Uterus (tissue), 4 donors: Measurements from ENCODE around the gene LIN7B. TPM values are rescaled to one million over a fixed set of nuclear protein-coding genes. Genes with fewer than 3 reads are reported as not detected.
"Not testable (repeated sequence)": the region's sequence is repeated elsewhere in the genome, so short reads cannot be mapped to it uniquely, and the experiment has no call there.

Experiments used
- DNase-seq, 2 donors: peaks; one replicate each; pipeline ENCODE4 v3.0.0-alpha.2; 2019 to 2020
- H3K27ac ChIP-seq, 2 donors: fragments of 200-600 bp; sonication (generic); 1 replicate in 1 of 2; 2 replicates in 1 of 2; pipeline ENCODE4 v1.5.1; 2016 to 2018
- H3K27me3 ChIP-seq, 2 donors: fragments of 200-600 bp; sonication (generic); one replicate each; pipeline ENCODE4 v1.5.1; 2018 to 2019; ENCODE audit warnings: control low read depth in 1 of 2
- H3K36me3 ChIP-seq, 2 donors: fragments of 200-600 bp; sonication (generic); one replicate each; pipeline ENCODE4 v1.5.1; 2019; ENCODE audit warnings: control low read depth in 1 of 2
- H3K4me1 ChIP-seq, 2 donors: fragments of 200-600 bp; sonication (generic); one replicate each; pipeline ENCODE4 v1.5.1; 2018 to 2019; ENCODE audit warnings: control low read depth in 1 of 2
- H3K4me3 ChIP-seq, 2 donors: fragments of 200-600 bp; sonication (generic); 1 replicate in 1 of 2; 2 replicates in 1 of 2; pipeline ENCODE4 v1.5.1; 2018 to 2019; ENCODE audit warnings: mild to moderate bottlenecking in 1 of 2
- H3K9me3 ChIP-seq, 2 donors: fragments of 200-600 bp; sonication (generic); one replicate each; pipeline ENCODE4 v1.5.1; 2019; ENCODE audit warnings: control low read depth in 1 of 2
- CTCF ChIP-seq, 4 experiments: fragments of 200-600 bp in 2 of 4; fragments of 450-650 bp in 2 of 4; sonication (generic) in 2 of 4; IDR thresholded peaks; one replicate each; pipeline ENCODE4 v1.5.1; 2016 to 2019; ENCODE audit warnings: antibody characterized with exemption in 4 of 4, mild to moderate bottlenecking in 2 of 4, moderate library complexity in 1 of 4
- POLR2A ChIP-seq, 2 donors: fragments of 450-650 bp; IDR thresholded peaks; one replicate each; pipeline ENCODE4 v1.6.1; 2016; ENCODE audit warnings: antibody characterized with exemption in 2 of 2, mild to moderate bottlenecking in 1 of 2, moderate library complexity in 1 of 2
- intact Hi-C: fragments of 100-400 bp; cut with DNase I; formaldehyde crosslinking; loops from one replicate; pipeline ENCODE4 v1.15.1; 2023; ENCODE audit warnings: low total_unique reads
- total RNA-seq, 4 donors: library from RNA; depleted of rRNA in 3 of 4; stranded (reverse); fragments of >200 nt in 3 of 4; gene quantifications; one replicate each; pipeline versions ENCODE4 v1.1.0 to v1.2.4, GENCODE V29; 2014 to 2023
- donor health status: DM: yes; HTN: yes; CAD: no.

Gene LIN7B
- total RNA-seq, 4 donors from 2014 or later: 5.1 to 15.2 (median 5.7) TPM; not detected in 1

GRCh38 chr19:49069026-49069425 lies 45.1 kb upstream of the LIN7B start:
- H3K4me1 ChIP-seq: peaks cover 0 to 10% of the 10 kb centered on the region in 2 donors
- H3K27me3 ChIP-seq: peaks cover 14 to 21% of the 10 kb centered on the region in 2 donors
- no peaks in the 10 kb centered on the region for H3K36me3 ChIP-seq
- H3K4me3 ChIP-seq: no peak overlapping the region
- H3K27ac ChIP-seq: no peak overlapping the region
- intact Hi-C loops: no loop called here
- H3K9me3 ChIP-seq: no peaks in the 10 kb centered on the region
- TF ChIP-seq POLR2A (IDR thresholded peaks at IDR 0.05): no peak
- TF ChIP-seq CTCF (IDR thresholded peaks at IDR 0.05): no peak
- DNase-seq: no peak

- Histone ChIP-seq H3K9me3 (no peaks in the 10 kb centered on the region), H3K4me1 (peaks cover 0 to 10% of the 10 kb centered on the region in 2 donors), H3K27ac (no peak overlapping the region), H3K36me3 (no peaks in the 10 kb centered on the region), H3K27me3 (peaks cover 14 to 26% of the 10 kb centered on the region in 2 donors), H3K4me3 (no peak overlapping the region)
- TF ChIP-seq CTCF (IDR thresholded peaks at IDR 0.05) (no peak), POLR2A (IDR thresholded peaks at IDR 0.05) (no peak)
- intact Hi-C loops: no loop called here
- no peak for DNase-seq
Observed at GRCh38 chr19:49070416-49070815, 43.8 kb upstream of the LIN7B start.

- H3K4me3 ChIP-seq: no peak overlapping the region
- no peaks in the 10 kb centered on the region for H3K36me3 ChIP-seq
- no peaks in the 10 kb centered on the region for H3K9me3 ChIP-seq
Observed at GRCh38 chr19:49071860-49072547, 42.2 kb upstream of the LIN7B start.

GRCh38 chr19:49073514-49074378 lies 40.4 kb upstream of the LIN7B start:
- Histone ChIP-seq H3K4me1 (peaks cover 0 to 10% of the 10 kb centered on the region in 2 donors), H3K36me3 (no peaks in the 10 kb centered on the region), H3K9me3 (no peaks in the 10 kb centered on the region), H3K4me3 (no peak overlapping the region), H3K27me3 (peaks cover 14 to 26% of the 10 kb centered on the region in 2 donors), H3K27ac (no peak overlapping the region)
- DNase-seq: no peak
- intact Hi-C loops: no loop called here
- TF ChIP-seq CTCF (IDR thresholded peaks at IDR 0.05) (no peak), POLR2A (IDR thresholded peaks at IDR 0.05) (no peak)

More at GRCh38 chr19:49071860-49072547, 42.2 kb upstream of the LIN7B start:
- H3K27me3 ChIP-seq: peaks cover 14 to 26% of the 10 kb centered on the region in 2 donors
- TF ChIP-seq POLR2A (IDR thresholded peaks at IDR 0.05) (no peak), CTCF (IDR thresholded peaks at IDR 0.05) (no peak)
- DNase-seq: no peak
- intact Hi-C loops: no loop called here
- no peak overlapping the region for H3K27ac ChIP-seq
- peaks cover 0 to 10% of the 10 kb centered on the region in 2 donors for H3K4me1 ChIP-seq

DNA sequence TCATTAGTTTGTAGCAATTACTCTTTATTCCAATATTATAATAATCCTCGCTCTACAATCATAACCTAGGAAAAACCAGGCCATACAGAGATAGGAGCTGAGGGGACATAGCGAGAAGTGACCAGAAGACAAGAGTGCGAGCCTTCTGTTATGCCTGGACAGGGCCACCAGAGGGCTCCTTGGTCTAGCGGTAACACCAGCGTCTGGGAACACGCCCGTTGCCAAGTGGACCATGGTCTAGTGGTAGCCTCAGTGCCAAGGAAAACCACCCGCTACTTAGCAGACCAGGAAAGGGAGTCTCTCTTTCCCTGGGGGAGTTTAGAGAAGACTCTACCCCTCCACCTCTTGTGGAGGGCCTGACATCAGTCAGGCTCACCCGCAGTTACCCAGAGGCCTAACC lies 39.3 kb upstream of the LIN7B start:
- peak; percentile 46 to 74 (median 70) for TF ChIP-seq CTCF (IDR thresholded peaks at IDR 0.05)
- H3K4me3 ChIP-seq, H3K27ac ChIP-seq, intact Hi-C loops, H3K36me3 ChIP-seq, H3K9me3 ChIP-seq, H3K4me1 ChIP-seq: not testable (repeated sequence)
- H3K27me3 ChIP-seq: peaks cover 14 to 26% of the 10 kb centered on the region in 2 donors
- DNase-seq: peak; percentile 57 to 59
